GM13976 (cell line): ENCODE results near the gene MED28.
"Not testable (repeated sequence)": the region's sequence is repeated elsewhere in the genome, so short reads cannot be mapped to it uniquely, and the experiment has no call there.

Experiments used
- DNase-seq: peaks from one replicate; pipeline ENCODE4 v3.0.0; 2012; ENCODE audit warnings: low spot score
- in situ Hi-C: fragments of 300-500 bp; cut with MboI; formaldehyde crosslinking; loops from one replicate; pipeline ENCODE4 v1.12.0; 2022; ENCODE audit warnings: low sequenced_read_pairs, mixed read lengths, inconsistent platforms; ENCODE audit not compliant: unreplicated experiment
- TF ChIP-seq, protein P1 (sequence below): IDR thresholded peaks from 2 replicates; pipeline ENCODE4 v1.5.1; 2012; ENCODE audit warnings: borderline replicate concordance, mild to moderate bottlenecking; ENCODE audit not compliant: insufficient read depth; ENCODE audit errors: extremely low read depth, missing control alignments, control extremely low read depth

Gene MED28, protein sequence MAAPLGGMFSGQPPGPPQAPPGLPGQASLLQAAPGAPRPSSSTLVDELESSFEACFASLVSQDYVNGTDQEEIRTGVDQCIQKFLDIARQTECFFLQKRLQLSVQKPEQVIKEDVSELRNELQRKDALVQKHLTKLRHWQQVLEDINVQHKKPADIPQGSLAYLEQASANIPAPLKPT

DNA sequence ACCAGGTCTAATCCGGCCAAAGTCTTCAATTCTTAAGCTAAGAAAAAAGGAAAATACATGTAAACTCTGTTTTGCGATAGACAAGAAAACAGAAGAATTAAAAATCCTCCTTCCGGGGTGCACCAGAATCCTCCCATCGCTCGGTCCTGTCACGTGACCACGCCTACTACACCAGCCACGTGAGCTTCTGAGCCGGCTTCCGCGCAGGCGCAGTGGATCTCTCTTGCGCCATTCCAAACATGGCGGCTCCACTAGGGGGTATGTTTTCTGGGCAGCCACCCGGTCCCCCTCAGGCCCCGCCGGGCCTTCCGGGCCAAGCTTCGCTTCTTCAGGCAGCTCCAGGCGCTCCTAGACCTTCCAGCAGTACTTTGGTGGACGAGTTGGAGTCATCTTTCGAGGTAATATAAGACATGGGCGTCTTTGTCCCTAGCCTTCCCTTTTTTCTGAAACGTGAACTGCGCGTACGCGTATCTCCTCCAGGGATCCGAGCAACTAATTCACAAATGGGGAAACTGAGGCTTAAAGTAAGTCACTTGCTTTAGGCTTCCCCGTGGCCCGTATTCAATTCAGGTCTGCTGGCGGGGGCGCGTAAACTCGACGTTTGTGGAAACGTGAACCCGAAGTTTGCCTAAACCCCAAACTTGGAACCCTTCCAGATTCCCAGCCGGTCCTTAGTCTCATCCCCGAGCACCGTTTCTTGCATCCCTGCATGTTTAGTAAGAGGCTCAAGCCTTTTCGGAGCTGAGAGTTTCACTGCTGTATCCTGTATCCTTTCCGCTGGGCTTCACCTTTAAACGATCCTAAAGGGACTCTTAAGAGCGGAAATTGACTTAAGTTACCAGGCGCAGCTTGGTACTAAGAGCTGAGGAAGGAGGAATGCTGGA lies at the start of gene MED28:
Gene MED28 (plus strand): TSS at position 226 of the 884 bp plus-strand sequence. CDS start 14 bp downstream, at position 240.
- DNase-seq = peak; percentile 98
- TF ChIP-seq, protein P1, sequence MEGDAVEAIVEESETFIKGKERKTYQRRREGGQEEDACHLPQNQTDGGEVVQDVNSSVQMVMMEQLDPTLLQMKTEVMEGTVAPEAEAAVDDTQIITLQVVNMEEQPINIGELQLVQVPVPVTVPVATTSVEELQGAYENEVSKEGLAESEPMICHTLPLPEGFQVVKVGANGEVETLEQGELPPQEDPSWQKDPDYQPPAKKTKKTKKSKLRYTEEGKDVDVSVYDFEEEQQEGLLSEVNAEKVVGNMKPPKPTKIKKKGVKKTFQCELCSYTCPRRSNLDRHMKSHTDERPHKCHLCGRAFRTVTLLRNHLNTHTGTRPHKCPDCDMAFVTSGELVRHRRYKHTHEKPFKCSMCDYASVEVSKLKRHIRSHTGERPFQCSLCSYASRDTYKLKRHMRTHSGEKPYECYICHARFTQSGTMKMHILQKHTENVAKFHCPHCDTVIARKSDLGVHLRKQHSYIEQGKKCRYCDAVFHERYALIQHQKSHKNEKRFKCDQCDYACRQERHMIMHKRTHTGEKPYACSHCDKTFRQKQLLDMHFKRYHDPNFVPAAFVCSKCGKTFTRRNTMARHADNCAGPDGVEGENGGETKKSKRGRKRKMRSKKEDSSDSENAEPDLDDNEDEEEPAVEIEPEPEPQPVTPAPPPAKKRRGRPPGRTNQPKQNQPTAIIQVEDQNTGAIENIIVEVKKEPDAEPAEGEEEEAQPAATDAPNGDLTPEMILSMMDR = no peak
- in situ Hi-C loops = no loop called here

- DNase-seq = no peak
- in situ Hi-C loops = loop anchor here (25.0 kb wide), 1 partner anchor 796 kb away; no protein-coding TSS in a partner anchor
- TF ChIP-seq, protein P1 = no peak
Observed at GRCh38 chr4:17565846-17566245, 48.6 kb upstream of the MED28 start.

DNA sequence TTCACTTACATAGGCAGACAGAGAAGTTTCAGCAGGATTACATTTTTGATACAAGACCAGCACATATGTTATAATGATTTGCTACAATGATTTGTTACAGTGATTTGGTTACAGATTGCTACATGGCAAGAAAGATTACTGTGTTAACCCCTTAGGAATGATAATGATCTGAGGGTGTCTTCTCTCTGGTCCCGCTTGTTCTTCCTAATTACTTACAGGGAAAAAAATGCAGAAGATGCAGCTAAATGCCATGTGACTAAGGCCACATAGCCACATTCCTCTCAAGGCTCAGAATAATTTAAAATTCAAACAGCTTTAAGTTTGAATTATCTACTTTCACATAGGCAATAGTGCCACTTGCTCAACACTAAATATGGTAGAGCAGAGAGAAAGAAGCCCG lies 47.2 kb upstream of the MED28 start:
- TF ChIP-seq, protein P1 = no peak
- no peak for DNase-seq
- in situ Hi-C loops = loop anchor here (25.0 kb wide), 1 partner anchor 795 kb away; no protein-coding TSS in a partner anchor

DNA sequence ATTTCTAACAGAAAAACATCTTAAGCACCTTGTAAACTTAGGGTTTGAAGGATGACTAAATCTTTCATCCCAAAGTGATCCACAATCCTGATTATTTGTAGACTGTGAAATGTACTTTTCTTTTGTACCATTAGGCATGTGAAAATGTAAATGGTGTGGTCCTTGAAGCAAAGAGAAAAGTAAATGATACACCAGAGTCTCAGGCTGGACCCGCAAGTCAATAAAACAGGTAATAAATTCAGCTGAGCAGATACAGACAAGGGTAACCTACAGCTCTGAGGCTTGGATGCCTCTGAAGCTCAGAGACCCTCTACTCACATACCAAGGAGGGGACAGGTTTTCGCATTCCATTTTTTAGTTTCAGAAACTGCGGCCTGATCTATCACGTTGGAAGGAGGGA lies 40.2 kb upstream of the MED28 start:
- no peak for DNase-seq
- TF ChIP-seq, protein P1 = no peak
- in situ Hi-C loops = loop anchor here (25.0 kb wide), 1 partner anchor 788 kb away; no protein-coding TSS in a partner anchor

DNA sequence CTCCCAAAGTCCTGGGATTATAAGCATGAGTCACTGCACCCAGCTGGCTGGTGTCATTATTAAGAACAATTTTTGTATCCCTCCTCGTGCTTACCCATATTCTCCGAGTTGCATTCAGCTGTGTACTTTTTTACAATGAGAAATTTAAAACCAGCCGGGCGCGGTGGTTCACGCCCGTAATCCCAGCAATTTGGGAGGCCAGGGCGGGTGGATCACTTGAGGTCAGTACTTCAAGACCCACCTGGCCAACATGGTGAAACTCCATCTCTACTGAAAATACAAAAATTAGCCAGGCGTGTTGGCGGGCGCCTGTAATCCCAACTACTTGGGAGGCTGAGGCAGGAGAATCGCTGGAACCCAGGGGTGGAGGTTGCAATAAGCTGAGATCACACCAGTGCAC lies 39.3 kb upstream of the MED28 start:
- DNase-seq, in situ Hi-C loops: not testable (repeated sequence)

- TF ChIP-seq, protein P1 = no peak
- peak; percentile 96 for DNase-seq
- in situ Hi-C loops = no loop called here
Observed at GRCh38 chr4:17576932-17577664, 37.3 kb upstream of the MED28 start, which contains the start of gene LAP3. Gene LAP3, plus strand, starts transcription at chr4:17577198. Its CDS starts 268 bp downstream, at chr4:17577466.
